A549 (cell line): ENCODE data around the gene DNAH11.

Experiments
- CEBPB ChIP-seq, 2 experiments: fragments of >200 bp in 1 of 2; sonication (Bioruptor Twin) in 1 of 2; formaldehyde crosslinking in 1 of 2; IDR thresholded peaks; 2 replicates each; pipeline ENCODE4 v1.6.1; 2012 to 2016
- CTCF ChIP-seq: fragments of >200 bp; sonication (Bioruptor Twin); formaldehyde crosslinking; IDR thresholded peaks from 3 replicates; pipeline ENCODE4 v1.5.1; 2016
- EP300 ChIP-seq, 2 experiments: fragments of >200 bp; sonication (Bioruptor Twin); formaldehyde crosslinking; IDR thresholded peaks; 2 replicates in 1 of 2; 3 replicates in 1 of 2; pipeline ENCODE4 v1.6.1; 2016 to 2017
- KDM1A ChIP-seq: fragments of 200-600 bp; sonication (generic); IDR thresholded peaks from 2 replicates; pipeline ENCODE4 v1.6.1; 2016; ENCODE audit warnings: low read depth, mild to moderate bottlenecking
- MAX ChIP-seq: IDR thresholded peaks from 2 replicates; pipeline ENCODE4 v1.6.1; 2012
- MAZ ChIP-seq: fragments of 150-350 bp; IDR thresholded peaks from 2 replicates; pipeline ENCODE4 v1.6.1; 2014; ENCODE audit warnings: antibody characterized with exemption, low read depth, low read length, borderline replicate concordance
- NR3C1 ChIP-seq: fragments of >200 bp; sonication (Bioruptor Twin); formaldehyde crosslinking; IDR thresholded peaks from 3 replicates; pipeline ENCODE4 v1.6.1; 2017
- PBX3 ChIP-seq: IDR thresholded peaks from 2 replicates; pipeline ENCODE4 v1.6.1; 2012
- POLR2A ChIP-seq: IDR thresholded peaks from 2 replicates; pipeline ENCODE4 v1.6.1; 2012; ENCODE audit warnings: mild to moderate bottlenecking, low read length
- RFX5 ChIP-seq: fragments of 450-650 bp; IDR thresholded peaks from 2 replicates; pipeline ENCODE4 v1.7.1; 2014; ENCODE audit warnings: antibody characterized with exemption, mild to moderate bottlenecking, moderate library complexity
- ZFP36 ChIP-seq: fragments of 450-650 bp; IDR thresholded peaks from 2 replicates; pipeline ENCODE4 v1.6.1; 2014; ENCODE audit warnings: borderline replicate concordance; ENCODE audit not compliant: partially characterized antibody
- ZNF302 ChIP-seq: fragments of 250-450 bp; sonication (Bioruptor Pico); IDR thresholded peaks from 2 replicates; pipeline ENCODE4 v1.9.0; 2021; ENCODE audit warnings: inconsistent platforms, mild to moderate bottlenecking, moderate library complexity

GRCh38 chr7:21572331-21573313 lies 29.8 kb downstream of the DNAH11 start:
- TF ChIP-seq MAX: no peak
- TF ChIP-seq CTCF: no peak
- no peak for TF ChIP-seq KDM1A
- no peak for TF ChIP-seq EP300 (IDR thresholded peaks at IDR 0.05)
- TF ChIP-seq POLR2A: no peak
- TF ChIP-seq ZNF302 (CRISPR knock-in tag): no peak
- TF ChIP-seq NR3C1: no peak
- no peak for TF ChIP-seq CEBPB (IDR thresholded peaks at IDR 0.05)
- TF ChIP-seq MAZ: no peak
- TF ChIP-seq ZFP36: no peak
- TF ChIP-seq PBX3: no peak
- TF ChIP-seq RFX5: no peak
